HEK293 (cell line): ENCODE results near the gene MRNIP.
A peak's percentile ranks its signal among the peaks of the same experiment; 100 is the strongest.

Experiments used
- BCL11B ChIP-seq: fragments of 450-650 bp; formaldehyde crosslinking; IDR thresholded peaks from 2 replicates; pipeline ENCODE4 v1.5.1; 2016; ENCODE audit warnings: low read depth, missing biosample characterization, missing genetic modification characterization
- EGR2 ChIP-seq: fragments of 450-650 bp; formaldehyde crosslinking; IDR thresholded peaks from 2 replicates; pipeline ENCODE4 v1.5.1; 2016; ENCODE audit warnings: low read depth, missing biosample characterization, missing genetic modification characterization
- FEZF1 ChIP-seq: fragments of 450-650 bp; formaldehyde crosslinking; IDR thresholded peaks from 2 replicates; pipeline ENCODE4 v1.5.1; 2016; ENCODE audit warnings: missing biosample characterization, missing genetic modification characterization
- GLIS1 ChIP-seq: fragments of 450-650 bp; formaldehyde crosslinking; IDR thresholded peaks from 2 replicates; pipeline ENCODE4 v1.5.1; 2016; ENCODE audit warnings: missing biosample characterization, missing genetic modification characterization
- KLF1 ChIP-seq: fragments of 450-650 bp; formaldehyde crosslinking; IDR thresholded peaks from 2 replicates; pipeline ENCODE4 v1.5.1; 2016; ENCODE audit warnings: missing biosample characterization, missing genetic modification characterization
- KLF17 ChIP-seq: fragments of 450-650 bp; formaldehyde crosslinking; IDR thresholded peaks from 2 replicates; pipeline ENCODE4 v1.5.1; 2016; ENCODE audit warnings: missing biosample characterization, missing genetic modification characterization
- KLF8 ChIP-seq: fragments of 450-650 bp; formaldehyde crosslinking; IDR thresholded peaks from 2 replicates; pipeline ENCODE4 v1.5.1; 2016; ENCODE audit warnings: missing biosample characterization, missing genetic modification characterization
- KLF9 ChIP-seq: fragments of 450-650 bp; formaldehyde crosslinking; IDR thresholded peaks from 2 replicates; pipeline ENCODE4 v1.5.1; 2016; ENCODE audit warnings: missing biosample characterization, missing genetic modification characterization, low read depth
- SCRT2 ChIP-seq: fragments of 450-650 bp; formaldehyde crosslinking; IDR thresholded peaks from 2 replicates; pipeline ENCODE4 v1.5.1; 2016; ENCODE audit warnings: missing biosample characterization, missing genetic modification characterization
- SP7 ChIP-seq: fragments of 450-650 bp; formaldehyde crosslinking; IDR thresholded peaks from 2 replicates; pipeline ENCODE4 v1.5.1; 2016; ENCODE audit warnings: missing biosample characterization, missing genetic modification characterization
- ZBTB17 ChIP-seq: fragments of 450-650 bp; formaldehyde crosslinking; IDR thresholded peaks from 2 replicates; pipeline ENCODE4 v1.5.1; 2016; ENCODE audit warnings: missing biosample characterization, missing genetic modification characterization
- ZFP37 ChIP-seq: fragments of 450-650 bp; formaldehyde crosslinking; IDR thresholded peaks from 2 replicates; pipeline ENCODE4 v1.5.1; 2016; ENCODE audit warnings: missing biosample characterization, missing genetic modification characterization
- ZIC2 ChIP-seq: fragments of 450-650 bp; formaldehyde crosslinking; IDR thresholded peaks from 2 replicates; pipeline ENCODE4 v1.5.1; 2016; ENCODE audit warnings: missing biosample characterization, missing genetic modification characterization
- ZNF341 ChIP-seq: fragments of 450-650 bp; formaldehyde crosslinking; IDR thresholded peaks from 2 replicates; pipeline ENCODE4; 2016; ENCODE audit warnings: low read depth, missing biosample characterization, missing genetic modification characterization
- ZNF501 ChIP-seq: fragments of 450-650 bp; formaldehyde crosslinking; IDR thresholded peaks from 2 replicates; pipeline ENCODE4 v1.5.1; 2016; ENCODE audit warnings: missing biosample characterization, missing genetic modification characterization
- ZNF549 ChIP-seq: fragments of 450-650 bp; IDR thresholded peaks from 2 replicates; pipeline ENCODE4 v1.5.1; 2018; ENCODE audit warnings: missing biosample characterization, missing genetic modification characterization, mild to moderate bottlenecking, inconsistent platforms, moderate library complexity
- ZNF560 ChIP-seq: fragments of 450-650 bp; formaldehyde crosslinking; IDR thresholded peaks from 2 replicates; pipeline ENCODE4 v1.5.1; 2017; ENCODE audit warnings: missing biosample characterization, missing genetic modification characterization, borderline replicate concordance
- ZNF596 ChIP-seq: fragments of 450-650 bp; IDR thresholded peaks from 2 replicates; pipeline ENCODE4 v1.5.0; 2018; ENCODE audit warnings: missing biosample characterization, mild to moderate bottlenecking, missing genetic modification characterization, moderate library complexity
- ZNF600 ChIP-seq: fragments of 450-650 bp; formaldehyde crosslinking; IDR thresholded peaks from 2 replicates; pipeline ENCODE4 v1.5.1; 2016; ENCODE audit warnings: missing biosample characterization, missing genetic modification characterization
- ZNF658 ChIP-seq: fragments of 450-650 bp; formaldehyde crosslinking; IDR thresholded peaks from 2 replicates; pipeline ENCODE4; 2016; ENCODE audit warnings: missing biosample characterization, missing genetic modification characterization
- ZSCAN16 ChIP-seq: fragments of 450-650 bp; formaldehyde crosslinking; IDR thresholded peaks from 2 replicates; pipeline ENCODE4 v1.5.1; 2016; ENCODE audit warnings: missing biosample characterization, missing genetic modification characterization
- ZSCAN30 ChIP-seq: fragments of 450-650 bp; IDR thresholded peaks from 2 replicates; pipeline ENCODE4 v1.5.1; 2018; ENCODE audit warnings: missing biosample characterization, mild to moderate bottlenecking, missing genetic modification characterization, moderate library complexity
- TF ChIP-seq, protein P1 (sequence below): fragments of 450-650 bp; formaldehyde crosslinking; IDR thresholded peaks from 2 replicates; pipeline ENCODE4 v1.5.1; 2016; ENCODE audit warnings: missing biosample characterization, missing genetic modification characterization, low read depth
- TF ChIP-seq, protein P2 (sequence below): fragments of 450-650 bp; formaldehyde crosslinking; IDR thresholded peaks from 2 replicates; pipeline ENCODE4 v1.5.1; 2017; ENCODE audit warnings: missing biosample characterization, missing genetic modification characterization
- TF ChIP-seq, protein P3 (sequence below): fragments of 450-650 bp; formaldehyde crosslinking; conservative IDR thresholded peaks from 2 replicates; pipeline ENCODE4 v1.5.1; 2016; ENCODE audit warnings: low read depth, missing biosample characterization, missing genetic modification characterization
- TF ChIP-seq, protein P4 (sequence below): fragments of 450-650 bp; formaldehyde crosslinking; IDR thresholded peaks from 2 replicates; pipeline ENCODE4 v1.5.1; 2017; ENCODE audit warnings: missing biosample characterization, mild to moderate bottlenecking, missing genetic modification characterization, moderate library complexity

The MRNIP gene

DNA sequence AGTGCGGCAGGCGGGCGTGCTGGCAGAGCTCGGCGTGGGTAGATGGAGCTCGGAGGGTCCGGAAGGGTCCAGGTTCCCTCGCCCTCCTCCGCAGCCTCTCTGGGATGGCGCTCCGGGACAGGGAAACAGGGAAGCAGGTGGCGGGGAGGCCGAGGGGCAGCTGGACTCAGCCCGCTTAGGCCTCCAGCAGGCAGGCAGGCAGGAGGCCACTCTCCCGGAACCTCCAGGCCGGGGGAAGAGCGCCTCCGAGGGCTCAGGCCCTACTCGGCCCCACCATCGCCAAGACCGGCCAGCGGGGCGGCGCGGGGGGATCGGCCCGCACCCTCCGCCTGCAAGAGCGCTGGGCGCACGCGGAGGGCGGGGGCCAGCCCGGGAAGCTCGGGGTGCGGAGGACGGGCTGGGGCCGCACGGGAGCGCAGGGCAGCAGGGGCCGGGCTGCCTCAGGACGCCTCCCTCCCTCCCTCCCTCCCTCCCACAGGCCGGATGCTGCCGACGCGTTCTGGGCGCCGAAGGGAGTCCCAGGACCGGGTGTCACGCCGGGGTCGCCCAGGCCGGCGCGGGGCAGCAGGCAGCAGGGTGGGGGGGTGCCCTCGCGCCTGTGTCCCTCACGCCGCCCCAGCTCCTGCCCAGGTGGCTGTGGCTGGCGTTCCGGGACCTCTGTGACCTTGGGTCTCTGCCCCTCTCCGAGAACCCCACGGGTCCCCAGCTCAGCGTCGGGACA is 52.9 kb downstream of the MRNIP start (continued):
- TF ChIP-seq FEZF1 (tag by site-specific recombination) (no peak), ZBTB17 (tag by site-specific recombination) (0 out of 2 replicates have a peak, but pooled peaks have one; percentile 18), ZNF596 (no peak), KLF9 (tag by site-specific recombination) (0 out of 2 replicates have a peak, but pooled peaks have one; percentile 17), ZNF658 (tag by site-specific recombination) (no peak), ZSCAN30 (tag by site-specific recombination) (no peak; the same call in none of the 2 replicates), KLF8 (tag by site-specific recombination) (peak; percentile 71; the same call in 1 of the 2 replicates), SCRT2 (tag by site-specific recombination) (peak; percentile 67; the same call in 1 of the 2 replicates), BCL11B (0 out of 2 replicates have a peak, but pooled peaks have one; percentile 11), KLF1 (peak; percentile 30; the same call in 1 of the 2 replicates), ZFP37 (tag by site-specific recombination) (no peak), ZNF501 (tag by site-specific recombination) (no peak), ZNF341 (tag by site-specific recombination) (peak; percentile 33; the same call in 1 of the 2 replicates), ZSCAN16 (no peak), ZNF560 (tag by site-specific recombination) (no peak), KLF17 (tag by site-specific recombination) (peak; percentile 31; the same call in 1 of the 2 replicates), SP7 (0 out of 2 replicates have a peak, but pooled peaks have one; percentile 14), ZNF600 (tag by site-specific recombination) (peak; percentile 96), EGR2 (tag by site-specific recombination) (0 out of 2 replicates have a peak, but pooled peaks have one; percentile 5), ZNF549 (tag by site-specific recombination) (no peak), ZIC2 (tag by site-specific recombination) (peak; percentile 52; the same call in 1 of the 2 replicates), GLIS1 (tag by site-specific recombination) (peak; percentile 82)
- TF ChIP-seq, protein P1, sequence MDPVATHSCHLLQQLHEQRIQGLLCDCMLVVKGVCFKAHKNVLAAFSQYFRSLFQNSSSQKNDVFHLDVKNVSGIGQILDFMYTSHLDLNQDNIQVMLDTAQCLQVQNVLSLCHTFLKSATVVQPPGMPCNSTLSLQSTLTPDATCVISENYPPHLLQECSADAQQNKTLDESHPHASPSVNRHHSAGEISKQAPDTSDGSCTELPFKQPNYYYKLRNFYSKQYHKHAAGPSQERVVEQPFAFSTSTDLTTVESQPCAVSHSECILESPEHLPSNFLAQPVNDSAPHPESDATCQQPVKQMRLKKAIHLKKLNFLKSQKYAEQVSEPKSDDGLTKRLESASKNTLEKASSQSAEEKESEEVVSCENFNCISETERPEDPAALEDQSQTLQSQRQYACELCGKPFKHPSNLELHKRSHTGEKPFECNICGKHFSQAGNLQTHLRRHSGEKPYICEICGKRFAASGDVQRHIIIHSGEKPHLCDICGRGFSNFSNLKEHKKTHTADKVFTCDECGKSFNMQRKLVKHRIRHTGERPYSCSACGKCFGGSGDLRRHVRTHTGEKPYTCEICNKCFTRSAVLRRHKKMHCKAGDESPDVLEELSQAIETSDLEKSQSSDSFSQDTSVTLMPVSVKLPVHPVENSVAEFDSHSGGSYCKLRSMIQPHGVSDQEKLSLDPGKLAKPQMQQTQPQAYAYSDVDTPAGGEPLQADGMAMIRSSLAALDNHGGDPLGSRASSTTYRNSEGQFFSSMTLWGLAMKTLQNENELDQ (tag by site-specific recombination): no peak
- TF ChIP-seq, protein P2, sequence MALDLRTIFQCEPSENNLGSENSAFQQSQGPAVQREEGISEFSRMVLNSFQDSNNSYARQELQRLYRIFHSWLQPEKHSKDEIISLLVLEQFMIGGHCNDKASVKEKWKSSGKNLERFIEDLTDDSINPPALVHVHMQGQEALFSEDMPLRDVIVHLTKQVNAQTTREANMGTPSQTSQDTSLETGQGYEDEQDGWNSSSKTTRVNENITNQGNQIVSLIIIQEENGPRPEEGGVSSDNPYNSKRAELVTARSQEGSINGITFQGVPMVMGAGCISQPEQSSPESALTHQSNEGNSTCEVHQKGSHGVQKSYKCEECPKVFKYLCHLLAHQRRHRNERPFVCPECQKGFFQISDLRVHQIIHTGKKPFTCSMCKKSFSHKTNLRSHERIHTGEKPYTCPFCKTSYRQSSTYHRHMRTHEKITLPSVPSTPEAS (tag by site-specific recombination): no peak
- TF ChIP-seq, protein P3, sequence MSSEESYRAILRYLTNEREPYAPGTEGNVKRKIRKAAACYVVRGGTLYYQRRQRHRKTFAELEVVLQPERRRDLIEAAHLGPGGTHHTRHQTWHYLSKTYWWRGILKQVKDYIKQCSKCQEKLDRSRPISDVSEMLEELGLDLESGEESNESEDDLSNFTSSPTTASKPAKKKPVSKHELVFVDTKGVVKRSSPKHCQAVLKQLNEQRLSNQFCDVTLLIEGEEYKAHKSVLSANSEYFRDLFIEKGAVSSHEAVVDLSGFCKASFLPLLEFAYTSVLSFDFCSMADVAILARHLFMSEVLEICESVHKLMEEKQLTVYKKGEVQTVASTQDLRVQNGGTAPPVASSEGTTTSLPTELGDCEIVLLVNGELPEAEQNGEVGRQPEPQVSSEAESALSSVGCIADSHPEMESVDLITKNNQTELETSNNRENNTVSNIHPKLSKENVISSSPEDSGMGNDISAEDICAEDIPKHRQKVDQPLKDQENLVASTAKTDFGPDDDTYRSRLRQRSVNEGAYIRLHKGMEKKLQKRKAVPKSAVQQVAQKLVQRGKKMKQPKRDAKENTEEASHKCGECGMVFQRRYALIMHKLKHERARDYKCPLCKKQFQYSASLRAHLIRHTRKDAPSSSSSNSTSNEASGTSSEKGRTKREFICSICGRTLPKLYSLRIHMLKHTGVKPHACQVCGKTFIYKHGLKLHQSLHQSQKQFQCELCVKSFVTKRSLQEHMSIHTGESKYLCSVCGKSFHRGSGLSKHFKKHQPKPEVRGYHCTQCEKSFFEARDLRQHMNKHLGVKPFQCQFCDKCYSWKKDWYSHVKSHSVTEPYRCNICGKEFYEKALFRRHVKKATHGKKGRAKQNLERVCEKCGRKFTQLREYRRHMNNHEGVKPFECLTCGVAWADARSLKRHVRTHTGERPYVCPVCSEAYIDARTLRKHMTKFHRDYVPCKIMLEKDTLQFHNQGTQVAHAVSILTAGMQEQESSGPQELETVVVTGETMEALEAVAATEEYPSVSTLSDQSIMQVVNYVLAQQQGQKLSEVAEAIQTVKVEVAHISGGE (tag by site-specific recombination): 0 out of 2 replicates have a peak, but pooled peaks have one; percentile 22
- TF ChIP-seq, protein P4, sequence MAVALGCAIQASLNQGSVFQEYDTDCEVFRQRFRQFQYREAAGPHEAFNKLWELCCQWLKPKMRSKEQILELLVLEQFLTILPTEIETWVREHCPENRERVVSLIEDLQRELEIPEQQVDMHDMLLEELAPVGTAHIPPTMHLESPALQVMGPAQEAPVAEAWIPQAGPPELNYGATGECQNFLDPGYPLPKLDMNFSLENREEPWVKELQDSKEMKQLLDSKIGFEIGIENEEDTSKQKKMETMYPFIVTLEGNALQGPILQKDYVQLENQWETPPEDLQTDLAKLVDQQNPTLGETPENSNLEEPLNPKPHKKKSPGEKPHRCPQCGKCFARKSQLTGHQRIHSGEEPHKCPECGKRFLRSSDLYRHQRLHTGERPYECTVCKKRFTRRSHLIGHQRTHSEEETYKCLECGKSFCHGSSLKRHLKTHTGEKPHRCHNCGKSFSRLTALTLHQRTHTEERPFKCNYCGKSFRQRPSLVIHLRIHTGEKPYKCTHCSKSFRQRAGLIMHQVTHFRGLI (tag by site-specific recombination): no peak
